ENCODE data around the gene TRIM10. TPM values are rescaled to one million over a fixed set of nuclear protein-coding genes. Genes with fewer than 3 reads are reported as not detected.

The TRIM10 gene
- total and polyA plus RNA-seq, 11 donors: not detected

DNA sequence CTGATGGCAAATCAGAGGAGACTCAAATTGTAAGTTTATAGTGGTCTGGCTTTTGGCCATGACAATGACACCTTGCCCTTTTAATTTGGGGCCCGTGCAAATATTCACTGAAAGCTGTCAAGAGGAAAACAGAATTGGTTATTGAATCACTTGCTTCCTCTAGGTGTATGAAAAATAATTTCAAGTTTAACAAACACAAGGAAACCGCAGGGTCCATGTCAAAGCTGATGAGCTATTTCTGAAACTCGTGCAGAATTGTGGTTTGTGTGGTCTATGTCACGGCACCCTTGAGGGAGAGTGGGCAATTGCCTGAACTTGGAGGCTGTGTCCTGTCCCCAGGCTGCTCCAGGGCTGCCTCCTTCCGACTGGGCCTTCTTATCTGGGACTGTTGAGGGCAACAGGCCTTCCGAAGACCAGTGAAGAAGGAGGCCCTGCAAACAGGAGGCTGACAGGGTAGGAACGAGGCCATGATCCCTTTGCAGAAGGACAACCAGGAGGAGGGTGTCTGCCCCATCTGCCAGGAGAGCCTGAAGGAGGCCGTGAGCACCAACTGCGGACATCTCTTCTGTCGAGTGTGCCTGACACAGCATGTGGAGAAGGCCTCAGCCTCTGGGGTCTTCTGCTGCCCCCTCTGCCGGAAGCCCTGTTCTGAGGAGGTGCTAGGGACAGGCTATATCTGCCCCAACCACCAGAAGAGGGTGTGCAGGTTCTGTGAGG is 24.3 kb downstream of the TRIM10 start:
- WGBS, 4 donors: 70 to 79% (median 75%) methylated on average over 6 to 11 of the region's 11 CpGs
- ATAC-seq: peak in 1 of 4 donors; percentile 20
- Histone ChIP-seq H3K4me3 (no peak overlapping the region), H3K9me3 (no peaks in the 10 kb centered on the region), H3K36me3 (no peaks in the 10 kb centered on the region), H3K27ac (no peak overlapping the region), H3K4me1 (no peaks in the 10 kb centered on the region), H3K27me3 (peaks cover 0 to 62% (median 16%) of the 10 kb centered on the region in 9 donors)
- DNase-seq: no peak
- intact Hi-C loops (cut with DNase I): no loop called here
- TF ChIP-seq POLR2A (IDR thresholded peaks at IDR 0.05): no peak
- TF ChIP-seq, protein P1, sequence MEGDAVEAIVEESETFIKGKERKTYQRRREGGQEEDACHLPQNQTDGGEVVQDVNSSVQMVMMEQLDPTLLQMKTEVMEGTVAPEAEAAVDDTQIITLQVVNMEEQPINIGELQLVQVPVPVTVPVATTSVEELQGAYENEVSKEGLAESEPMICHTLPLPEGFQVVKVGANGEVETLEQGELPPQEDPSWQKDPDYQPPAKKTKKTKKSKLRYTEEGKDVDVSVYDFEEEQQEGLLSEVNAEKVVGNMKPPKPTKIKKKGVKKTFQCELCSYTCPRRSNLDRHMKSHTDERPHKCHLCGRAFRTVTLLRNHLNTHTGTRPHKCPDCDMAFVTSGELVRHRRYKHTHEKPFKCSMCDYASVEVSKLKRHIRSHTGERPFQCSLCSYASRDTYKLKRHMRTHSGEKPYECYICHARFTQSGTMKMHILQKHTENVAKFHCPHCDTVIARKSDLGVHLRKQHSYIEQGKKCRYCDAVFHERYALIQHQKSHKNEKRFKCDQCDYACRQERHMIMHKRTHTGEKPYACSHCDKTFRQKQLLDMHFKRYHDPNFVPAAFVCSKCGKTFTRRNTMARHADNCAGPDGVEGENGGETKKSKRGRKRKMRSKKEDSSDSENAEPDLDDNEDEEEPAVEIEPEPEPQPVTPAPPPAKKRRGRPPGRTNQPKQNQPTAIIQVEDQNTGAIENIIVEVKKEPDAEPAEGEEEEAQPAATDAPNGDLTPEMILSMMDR (IDR thresholded peaks at IDR 0.05): no peak

DNA sequence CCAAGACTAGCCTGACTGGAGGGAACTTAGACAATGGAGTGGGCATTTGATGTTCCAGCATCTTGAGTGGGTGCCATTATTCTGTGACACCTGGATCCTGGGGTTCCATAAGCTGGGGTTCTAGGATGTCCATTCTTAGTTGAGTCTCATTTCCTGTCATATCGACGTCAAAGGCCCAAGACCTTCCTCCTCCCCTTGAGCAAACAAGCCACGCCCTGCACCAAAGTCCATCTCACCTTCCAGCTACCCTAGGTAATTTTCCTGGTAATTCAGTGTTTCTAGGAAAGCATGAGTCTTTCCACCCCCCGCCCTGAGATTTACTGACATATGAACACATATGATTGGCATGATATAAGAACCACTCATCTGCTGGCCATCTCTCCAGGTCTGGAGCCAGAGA is 25.3 kb downstream of the TRIM10 start, which contains the start of gene TRIM40:
Gene TRIM40, plus strand, starts transcription at position 384 of the 400 bp plus-strand sequence. CDS start 897 bp downstream, outside the sequence.
- 55 to 73% (median 70%) methylated on average over 4 of the region's 4 CpGs for whole genome bisulfite sequencing, 4 donors
- Histone ChIP-seq H3K27ac (no peak within 1 kb of the TSS), H3K4me1 (peaks cover 0 to 5% (median 0%) of the 10 kb centered on the region in 12 donors), H3K36me3 (no peaks in the 10 kb centered on the region), H3K9me3 (no peaks in the 10 kb centered on the region), H3K27me3 (peaks cover 1 to 72% (median 18%) of the 10 kb centered on the region in 9 donors), H3K4me3 (no peak within 1 kb of the TSS)
- intact Hi-C loops (cut with DNase I): no loop called here
- TF ChIP-seq, protein P1 (IDR thresholded peaks at IDR 0.05): no peak
- no peak for TF ChIP-seq POLR2A (IDR thresholded peaks at IDR 0.05)
- DNase-seq: no peak
- no peak for ATAC-seq

DNA sequence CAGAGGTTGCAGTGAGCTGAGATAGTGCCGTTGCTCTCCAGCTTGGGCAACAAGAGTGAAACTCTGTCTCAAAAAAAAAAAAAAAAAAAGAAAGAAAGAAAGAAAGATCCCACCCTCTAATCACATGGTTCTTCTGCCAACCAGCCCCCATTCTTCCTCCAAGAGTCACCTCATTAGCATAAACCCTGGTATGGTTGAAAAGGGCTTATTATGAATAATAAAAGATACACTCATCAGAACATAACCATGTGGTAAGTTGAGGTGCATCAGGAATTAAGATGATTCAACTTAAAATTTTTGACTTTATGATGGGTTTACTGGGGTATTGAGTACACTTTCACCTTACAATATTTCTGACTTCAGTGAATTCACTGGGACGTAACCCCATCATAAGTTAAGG is 25.9 kb downstream of the TRIM10 start:
- Histone ChIP-seq H3K27ac (no peak overlapping the region), H3K27me3 (peaks cover 6 to 78% (median 24%) of the 10 kb centered on the region in 9 donors), H3K4me3 (no peak overlapping the region), H3K9me3 (no peaks in the 10 kb centered on the region), H3K4me1 (peaks cover 0 to 8% (median 0%) of the 10 kb centered on the region in 12 donors), H3K36me3 (no peaks in the 10 kb centered on the region)
- 83 to 92% (median 87%) methylated on average over 2 of the region's 2 CpGs for WGBS, 4 donors
- DNase-seq (no peak), ATAC-seq (no peak)
- TF ChIP-seq, protein P1 (IDR thresholded peaks at IDR 0.05): no peak
- no peak for TF ChIP-seq POLR2A (IDR thresholded peaks at IDR 0.05)
- intact Hi-C loops (cut with DNase I): no loop called here

DNA sequence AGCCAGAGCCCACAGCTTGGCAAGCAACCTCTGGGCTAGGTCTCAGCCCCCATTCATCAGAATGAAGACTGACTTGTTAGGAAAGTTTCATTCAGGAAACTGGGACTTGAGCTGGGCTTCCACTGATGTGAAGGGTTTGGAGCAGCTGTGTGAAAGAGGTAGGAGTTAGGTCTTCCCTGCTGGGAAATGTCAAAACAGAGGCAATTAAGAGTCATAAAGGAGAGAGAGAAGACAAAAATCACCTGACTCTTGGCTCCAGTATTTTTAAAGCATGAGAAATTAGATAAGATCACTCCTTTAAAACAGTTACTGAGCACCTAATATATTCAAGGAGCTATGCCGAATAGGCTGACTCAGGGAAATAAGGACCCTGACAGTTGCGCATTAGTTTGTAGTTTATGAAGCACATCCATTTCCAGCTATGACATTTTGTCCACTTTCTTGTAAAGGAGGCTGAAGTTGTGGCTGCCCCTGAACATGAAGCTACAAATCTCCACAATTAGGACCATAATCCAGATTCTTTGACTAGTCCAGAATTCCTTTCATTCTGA is 29.0 kb downstream of the TRIM10 start:
- H3K4me1 ChIP-seq: peaks cover 0 to 17% (median 4%) of the 10 kb centered on the region in 12 donors
- TF ChIP-seq, protein P1 (IDR thresholded peaks at IDR 0.05): no peak
- TF ChIP-seq POLR2A (IDR thresholded peaks at IDR 0.05): no peak
- H3K27ac ChIP-seq: no peak overlapping the region
- intact Hi-C loops (cut with DNase I): loop anchor here (1.0 to 5.0 kb wide), 5 partner anchors 29 to 285 kb away; no protein-coding TSS in a partner anchor
- 83 to 90% (median 87%) methylated on average over 2 of the region's 2 CpGs for WGBS, 4 donors
- no peak for DNase-seq
- peaks cover 21 to 97% (median 46%) of the 10 kb centered on the region in 9 donors for H3K27me3 ChIP-seq
- no peak overlapping the region for H3K4me3 ChIP-seq
- H3K9me3 ChIP-seq: no peaks in the 10 kb centered on the region
- H3K36me3 ChIP-seq: no peaks in the 10 kb centered on the region
- no peak for ATAC-seq
